ENCODE results near the gene PCDHA7.
"Not testable (repeated sequence)": the region's sequence is repeated elsewhere in the genome, so short reads cannot be mapped to it uniquely, and the experiment has no call there.

PCDHA7 gene, protein sequence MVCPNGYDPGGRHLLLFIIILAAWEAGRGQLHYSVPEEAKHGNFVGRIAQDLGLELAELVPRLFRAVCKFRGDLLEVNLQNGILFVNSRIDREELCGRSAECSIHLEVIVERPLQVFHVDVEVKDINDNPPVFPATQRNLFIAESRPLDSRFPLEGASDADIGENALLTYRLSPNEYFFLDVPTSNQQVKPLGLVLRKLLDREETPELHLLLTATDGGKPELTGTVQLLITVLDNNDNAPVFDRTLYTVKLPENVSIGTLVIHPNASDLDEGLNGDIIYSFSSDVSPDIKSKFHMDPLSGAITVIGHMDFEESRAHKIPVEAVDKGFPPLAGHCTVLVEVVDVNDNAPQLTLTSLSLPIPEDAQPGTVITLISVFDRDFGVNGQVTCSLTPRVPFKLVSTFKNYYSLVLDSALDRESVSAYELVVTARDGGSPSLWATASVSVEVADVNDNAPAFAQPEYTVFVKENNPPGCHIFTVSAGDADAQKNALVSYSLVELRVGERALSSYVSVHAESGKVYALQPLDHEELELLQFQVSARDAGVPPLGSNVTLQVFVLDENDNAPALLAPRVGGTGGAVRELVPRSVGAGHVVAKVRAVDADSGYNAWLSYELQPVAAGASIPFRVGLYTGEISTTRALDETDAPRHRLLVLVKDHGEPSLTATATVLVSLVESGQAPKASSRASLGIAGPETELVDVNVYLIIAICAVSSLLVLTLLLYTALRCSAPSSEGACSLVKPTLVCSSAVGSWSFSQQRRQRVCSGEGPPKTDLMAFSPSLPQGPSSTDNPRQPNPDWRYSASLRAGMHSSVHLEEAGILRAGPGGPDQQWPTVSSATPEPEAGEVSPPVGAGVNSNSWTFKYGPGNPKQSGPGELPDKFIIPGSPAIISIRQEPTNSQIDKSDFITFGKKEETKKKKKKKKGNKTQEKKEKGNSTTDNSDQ

DNA sequence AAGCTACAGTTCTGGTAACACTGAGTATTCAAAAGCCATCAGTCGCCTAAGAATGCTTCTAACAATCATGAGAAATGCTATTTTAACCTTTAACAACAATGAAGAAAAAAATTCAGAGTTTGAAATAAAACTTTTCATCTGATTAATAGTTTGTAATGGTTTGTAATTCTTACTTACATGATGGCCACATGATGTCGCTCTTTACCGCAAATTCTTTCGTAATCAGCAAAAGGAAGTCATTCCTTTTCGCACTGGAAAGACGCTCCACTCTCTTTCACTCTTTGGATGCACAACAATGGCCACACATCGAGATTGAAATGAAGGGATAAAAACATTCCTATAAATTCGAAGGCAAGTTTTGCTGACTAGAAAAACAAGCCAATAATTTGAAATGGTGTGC is at the start of gene PCDHA7:
Gene PCDHA7 (plus strand): TSS at position 277 of the 400 bp plus-strand sequence. CDS start 115 bp downstream, at position 392.
- Mint-ChIP-seq H3K9me3 (peaks cover 21% of the 10 kb centered on the region), H3K4me1 (ENCODE audit: low read depth) (peaks cover 5% of the 10 kb centered on the region), H3K27ac (peak within 1 kb of the TSS; percentile 23), H3K27me3 (peaks cover 61% of the 10 kb centered on the region), H3K36me3 (ENCODE audit: low read depth) (peaks cover 5% of the 10 kb centered on the region), H3K4me3 (no peak within 1 kb of the TSS)
- no peak for DNase-seq

GRCh38 chr5:140785905-140786686 is 48.0 kb upstream of the PCDHA7 start, which contains the start of gene PCDHA1:
Gene PCDHA1, plus strand, starts transcription at chr5:140786140.
- Mint-ChIP-seq H3K9me3 (peaks cover 64% of the 10 kb centered on the region), H3K4me3 (no peak within 1 kb of the TSS), H3K36me3 (ENCODE audit: low read depth) (peaks cover 25% of the 10 kb centered on the region), H3K27ac (no peak within 1 kb of the TSS), H3K4me1 (ENCODE audit: low read depth) (no peaks in the 10 kb centered on the region), H3K27me3 (peaks cover 58% of the 10 kb centered on the region)
- DNase-seq: no peak

DNA sequence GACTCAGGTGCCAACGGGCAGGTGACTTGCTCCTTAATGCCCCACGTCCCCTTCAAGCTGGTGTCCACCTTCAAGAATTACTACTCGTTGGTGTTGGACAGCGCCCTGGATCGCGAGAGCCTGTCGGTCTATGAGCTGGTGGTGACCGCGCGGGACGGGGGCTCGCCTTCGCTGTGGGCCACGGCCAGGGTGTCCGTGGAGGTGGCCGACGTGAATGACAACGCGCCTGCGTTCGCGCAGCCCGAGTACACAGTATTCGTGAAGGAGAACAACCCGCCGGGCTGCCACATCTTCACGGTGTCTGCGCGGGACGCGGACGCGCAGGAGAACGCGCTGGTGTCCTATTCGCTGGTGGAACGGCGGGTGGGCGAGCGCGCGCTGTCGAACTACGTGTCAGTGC is 46.6 kb upstream of the PCDHA7 start:
- Mint-ChIP-seq H3K27me3 (peaks cover 68% of the 10 kb centered on the region), H3K36me3 (ENCODE audit: low read depth) (peaks cover 21% of the 10 kb centered on the region), H3K9me3 (peaks cover 63% of the 10 kb centered on the region)
- not testable (repeated sequence) for H3K4me1 Mint-ChIP-seq (ENCODE audit: low read depth); DNase-seq; H3K27ac Mint-ChIP-seq; H3K4me3 Mint-ChIP-seq

DNA sequence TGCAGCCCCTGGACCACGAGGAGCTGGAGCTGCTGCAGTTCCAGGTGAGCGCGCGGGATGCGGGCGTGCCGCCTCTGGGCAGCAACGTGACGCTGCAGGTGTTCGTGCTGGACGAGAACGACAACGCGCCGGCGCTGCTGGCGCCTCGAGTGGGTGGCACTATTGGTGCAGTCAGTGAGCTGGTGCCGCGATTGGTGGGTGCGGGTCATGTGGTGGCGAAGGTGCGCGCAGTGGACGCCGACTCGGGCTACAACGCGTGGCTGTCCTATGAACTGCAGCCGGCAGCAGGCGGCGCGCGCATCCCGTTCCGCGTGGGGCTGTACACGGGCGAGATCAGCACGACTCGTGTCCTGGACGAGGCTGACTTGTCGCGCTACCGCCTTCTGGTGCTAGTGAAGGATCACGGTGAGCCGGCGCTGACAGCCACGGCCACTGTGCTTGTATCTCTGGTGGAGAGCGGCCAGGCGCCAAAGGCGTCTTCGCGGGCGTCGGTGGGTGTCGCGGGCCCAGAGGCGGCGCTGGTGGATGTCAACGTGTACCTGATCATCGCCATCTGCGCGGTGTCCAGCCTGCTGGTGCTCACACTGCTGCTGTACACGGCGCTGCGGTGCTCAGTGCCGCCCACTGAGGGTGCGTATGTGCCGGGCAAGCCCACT is 46.1 kb upstream of the PCDHA7 start:
- not testable (repeated sequence) for H3K4me3 Mint-ChIP-seq; H3K4me1 Mint-ChIP-seq (ENCODE audit: low read depth); DNase-seq; H3K27ac Mint-ChIP-seq
- H3K9me3 Mint-ChIP-seq: peaks cover 61% of the 10 kb centered on the region
- peaks cover 21% of the 10 kb centered on the region for H3K36me3 Mint-ChIP-seq (ENCODE audit: low read depth)
- H3K27me3 Mint-ChIP-seq: peaks cover 74% of the 10 kb centered on the region

DNA sequence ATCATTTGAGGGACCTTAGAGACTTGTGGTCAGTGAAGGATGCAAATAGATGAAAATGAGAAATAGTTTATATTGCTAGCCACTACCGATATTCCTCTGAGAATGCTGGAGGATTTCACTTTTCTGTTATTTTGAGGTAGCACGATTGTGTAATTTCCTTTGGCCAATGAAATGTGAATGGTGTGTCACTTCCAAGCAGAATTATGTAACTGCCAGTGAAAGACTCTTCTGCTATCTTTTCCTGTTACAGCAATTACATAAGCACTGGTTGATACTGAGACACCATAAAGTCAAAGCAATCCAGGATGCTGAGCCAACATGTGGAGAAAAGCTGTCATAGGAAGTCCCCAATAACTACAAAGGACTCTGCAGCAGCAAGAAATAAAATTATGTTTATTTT is 43.0 kb upstream of the PCDHA7 start:
- Mint-ChIP-seq H3K27me3 (peaks cover 83% of the 10 kb centered on the region), H3K36me3 (ENCODE audit: low read depth) (peaks cover 29% of the 10 kb centered on the region), H3K9me3 (peaks cover 66% of the 10 kb centered on the region), H3K4me1 (ENCODE audit: low read depth) (peaks cover 1% of the 10 kb centered on the region), H3K27ac (no peak overlapping the region), H3K4me3 (no peak overlapping the region)
- no peak for DNase-seq

- peaks cover 57% of the 10 kb centered on the region for H3K27me3 Mint-ChIP-seq
- no peak for DNase-seq
These were observed 39.3 kb upstream of the PCDHA7 start, which contains the start of gene PCDHA2 for GRCh38 chr5:140794595-140795258. Gene PCDHA2, plus strand, starts transcription at chr5:140794852.

DNA sequence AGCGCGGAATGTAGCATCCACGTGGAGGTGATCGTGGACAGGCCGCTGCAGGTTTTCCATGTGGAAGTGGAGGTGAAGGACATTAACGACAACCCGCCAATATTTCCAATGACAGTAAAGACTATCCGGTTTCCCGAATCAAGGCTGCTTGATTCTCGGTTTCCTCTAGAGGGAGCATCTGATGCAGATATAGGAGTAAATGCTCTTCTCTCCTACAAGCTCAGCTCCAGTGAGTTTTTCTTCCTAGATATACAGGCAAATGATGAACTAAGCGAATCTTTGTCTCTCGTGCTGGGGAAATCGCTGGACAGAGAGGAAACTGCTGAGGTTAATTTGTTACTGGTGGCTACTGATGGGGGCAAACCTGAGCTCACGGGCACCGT is 38.8 kb upstream of the PCDHA7 start:
- Mint-ChIP-seq H3K27me3 (peaks cover 58% of the 10 kb centered on the region), H3K36me3 (ENCODE audit: low read depth) (peaks cover 10% of the 10 kb centered on the region), H3K27ac (no peak overlapping the region), H3K4me3 (no peak overlapping the region), H3K9me3 (peaks cover 50% of the 10 kb centered on the region), H3K4me1 (ENCODE audit: low read depth) (peaks cover 1% of the 10 kb centered on the region)
- no peak for DNase-seq

More at GRCh38 chr5:140794595-140795258, 39.3 kb upstream of the PCDHA7 start, which contains the start of gene PCDHA2:
- Mint-ChIP-seq H3K9me3 (peaks cover 53% of the 10 kb centered on the region), H3K4me1 (ENCODE audit: low read depth) (peaks cover 1% of the 10 kb centered on the region), H3K27ac (no peak within 1 kb of the TSS), H3K36me3 (ENCODE audit: low read depth) (peaks cover 11% of the 10 kb centered on the region), H3K4me3 (no peak within 1 kb of the TSS)

DNA sequence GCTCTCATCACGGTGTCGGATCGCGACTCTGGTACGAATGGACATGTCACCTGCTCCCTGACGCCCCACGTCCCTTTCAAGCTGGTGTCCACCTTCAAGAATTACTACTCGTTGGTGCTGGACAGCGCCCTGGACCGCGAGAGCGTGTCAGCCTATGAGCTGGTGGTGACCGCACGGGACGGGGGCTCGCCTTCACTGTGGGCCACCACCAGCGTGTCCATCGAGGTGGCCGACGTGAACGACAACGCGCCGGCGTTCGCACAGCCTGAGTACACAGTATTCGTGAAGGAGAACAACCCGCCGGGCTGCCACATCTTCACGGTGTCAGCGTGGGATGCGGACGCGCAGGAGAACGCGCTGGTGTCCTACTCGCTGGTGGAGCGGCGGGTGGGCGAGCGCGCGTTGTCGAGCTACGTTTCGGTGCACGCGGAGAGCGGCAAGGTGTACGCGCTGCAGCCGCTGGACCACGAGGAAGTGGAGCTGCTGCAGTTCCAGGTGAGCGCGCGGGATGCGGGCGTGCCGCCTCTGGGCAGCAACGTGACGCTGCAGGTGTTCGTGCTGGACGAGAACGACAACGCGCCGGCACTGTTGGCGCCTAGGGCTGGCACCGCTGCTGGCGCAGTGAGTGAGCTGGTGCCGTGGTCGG is 37.9 kb upstream of the PCDHA7 start:
- Mint-ChIP-seq H3K27me3 (peaks cover 63% of the 10 kb centered on the region), H3K9me3 (peaks cover 49% of the 10 kb centered on the region), H3K36me3 (ENCODE audit: low read depth) (peaks cover 14% of the 10 kb centered on the region)
- not testable (repeated sequence) for H3K4me1 Mint-ChIP-seq (ENCODE audit: low read depth); H3K27ac Mint-ChIP-seq; H3K4me3 Mint-ChIP-seq; DNase-seq

DNA sequence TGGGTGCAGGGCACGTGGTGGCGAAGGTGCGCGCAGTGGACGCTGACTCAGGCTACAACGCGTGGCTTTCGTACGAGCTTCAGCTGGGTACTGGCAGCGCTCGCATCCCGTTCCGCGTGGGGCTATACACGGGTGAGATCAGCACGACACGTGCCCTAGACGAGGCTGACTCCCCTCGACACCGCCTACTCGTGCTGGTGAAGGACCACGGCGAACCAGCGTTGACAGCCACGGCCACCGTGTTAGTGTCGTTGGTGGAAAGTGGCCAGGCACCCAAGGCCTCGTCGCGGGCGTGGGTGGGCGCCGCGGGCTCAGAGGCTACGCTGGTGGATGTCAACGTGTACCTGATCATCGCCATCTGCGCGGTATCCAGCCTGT is 37.4 kb upstream of the PCDHA7 start:
- H3K9me3 Mint-ChIP-seq: peaks cover 46% of the 10 kb centered on the region
- no peak overlapping the region for H3K4me3 Mint-ChIP-seq
- H3K36me3 Mint-ChIP-seq (ENCODE audit: low read depth): peaks cover 18% of the 10 kb centered on the region
- peaks cover 65% of the 10 kb centered on the region for H3K27me3 Mint-ChIP-seq
- H3K27ac Mint-ChIP-seq: no peak overlapping the region
- H3K4me1 Mint-ChIP-seq (ENCODE audit: low read depth): peaks cover 1% of the 10 kb centered on the region
- DNase-seq: no peak

DNA sequence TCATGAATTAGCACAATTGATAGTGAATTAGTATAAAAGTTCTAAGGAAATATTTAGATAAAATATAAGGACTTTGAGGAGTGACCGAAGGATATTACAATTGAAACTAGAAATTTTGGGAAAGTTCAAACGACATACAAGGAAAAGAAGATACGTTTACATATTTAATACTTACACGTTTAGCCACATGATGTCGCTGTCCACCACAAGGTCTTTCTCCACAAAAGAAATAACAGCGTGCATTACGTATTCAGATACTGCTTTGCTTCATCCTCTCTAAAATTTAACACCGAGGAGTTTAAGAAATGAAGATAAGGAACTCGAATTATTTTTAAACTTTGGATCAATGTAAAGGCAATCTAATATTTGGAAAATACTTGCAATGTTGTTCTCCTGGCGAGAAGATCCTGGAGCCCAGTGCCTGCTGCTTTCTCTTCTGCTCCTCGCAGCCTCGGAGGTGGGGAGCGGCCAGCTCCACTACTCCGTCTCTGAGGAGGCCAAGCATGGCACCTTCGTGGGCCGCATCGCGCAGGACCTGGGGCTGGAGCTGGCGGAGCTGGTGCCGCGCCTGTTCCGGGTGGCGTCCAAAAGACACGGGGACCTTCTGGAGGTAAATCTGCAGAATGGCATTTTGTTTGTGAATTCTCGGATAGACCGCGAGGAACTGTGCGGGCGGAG is 33.1 kb upstream of the PCDHA7 start, which contains the start of gene PCDHA3:
Gene PCDHA3 (plus strand): TSS at position 242 of the 678 bp plus-strand sequence.
- DNase-seq: no peak

DNA sequence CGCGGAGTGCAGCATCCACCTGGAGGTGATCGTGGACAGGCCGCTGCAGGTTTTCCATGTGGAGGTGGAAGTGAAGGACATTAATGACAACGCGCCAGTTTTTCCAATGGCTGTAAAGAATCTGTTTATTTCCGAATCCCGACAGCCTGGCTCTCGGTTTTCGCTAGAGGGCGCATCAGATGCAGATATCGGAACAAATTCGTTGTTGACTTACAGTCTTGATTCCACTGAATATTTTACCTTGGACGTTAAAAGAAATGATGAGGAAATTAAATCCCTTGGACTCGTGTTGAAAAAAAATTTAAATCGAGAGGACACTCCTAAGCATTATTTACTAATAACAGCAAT is 32.6 kb upstream of the PCDHA7 start:
- Mint-ChIP-seq H3K36me3 (ENCODE audit: low read depth) (peaks cover 18% of the 10 kb centered on the region), H3K27ac (peak overlapping the region; percentile 22), H3K27me3 (peaks cover 57% of the 10 kb centered on the region), H3K4me3 (no peak overlapping the region), H3K9me3 (peaks cover 34% of the 10 kb centered on the region), H3K4me1 (ENCODE audit: low read depth) (no peaks in the 10 kb centered on the region)
- no peak for DNase-seq

More for the DNA sequence above, 33.1 kb upstream of the PCDHA7 start, which contains the start of gene PCDHA3:
- H3K4me1 Mint-ChIP-seq (ENCODE audit: low read depth): no peaks in the 10 kb centered on the region
- peaks cover 18% of the 10 kb centered on the region for H3K36me3 Mint-ChIP-seq (ENCODE audit: low read depth)
- peaks cover 53% of the 10 kb centered on the region for H3K27me3 Mint-ChIP-seq
- no peak within 1 kb of the TSS for H3K4me3 Mint-ChIP-seq
- peak within 1 kb of the TSS; percentile 22 for H3K27ac Mint-ChIP-seq
- H3K9me3 Mint-ChIP-seq: peaks cover 36% of the 10 kb centered on the region

DNA sequence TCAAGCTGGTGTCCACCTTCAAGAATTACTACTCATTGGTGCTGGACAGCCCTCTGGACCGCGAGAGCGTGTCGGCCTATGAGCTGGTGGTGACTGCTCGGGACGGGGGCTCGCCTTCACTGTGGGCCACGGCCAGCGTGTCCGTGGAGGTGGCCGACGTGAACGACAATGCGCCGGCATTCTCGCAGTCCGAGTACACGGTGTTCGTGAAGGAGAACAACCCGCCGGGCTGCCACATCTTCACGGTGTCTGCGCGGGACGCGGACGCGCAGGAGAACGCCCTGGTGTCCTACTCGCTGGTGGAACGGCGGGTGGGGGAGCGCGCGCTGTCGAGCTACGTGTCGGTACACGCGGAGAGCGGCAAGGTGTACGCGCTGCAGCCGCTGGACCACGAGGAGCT is 31.7 kb upstream of the PCDHA7 start:
- not testable (repeated sequence) for H3K4me1 Mint-ChIP-seq (ENCODE audit: low read depth); DNase-seq; H3K27ac Mint-ChIP-seq; H3K4me3 Mint-ChIP-seq
- peaks cover 65% of the 10 kb centered on the region for H3K27me3 Mint-ChIP-seq
- peaks cover 20% of the 10 kb centered on the region for H3K36me3 Mint-ChIP-seq (ENCODE audit: low read depth)
- peaks cover 37% of the 10 kb centered on the region for H3K9me3 Mint-ChIP-seq
